Ascending aorta (tissue), 2 donors: ENCODE results near the gene BRMS1. TPM values are rescaled to one million over a fixed set of nuclear protein-coding genes. Genes with fewer than 3 reads are reported as not detected.

Experiments used
- DNase-seq, 2 donors: peaks; one replicate each; pipeline ENCODE4 v3.0.0-alpha.2; 2019; ENCODE audit warnings: low spot score in 2 of 2
- H3K27ac ChIP-seq, 2 donors: fragments of 200-600 bp; sonication (generic); one replicate each; pipeline ENCODE4 v1.5.1; 2016 to 2017; ENCODE audit warnings: mild to moderate bottlenecking in 1 of 2
- H3K27me3 ChIP-seq: fragments of 200-600 bp; sonication (generic); one replicate; pipeline ENCODE4 v1.5.1; 2017
- H3K36me3 ChIP-seq, 2 donors: fragments of 200-600 bp; sonication (generic); one replicate each; pipeline ENCODE4 v1.5.1; 2016
- H3K4me1 ChIP-seq, 2 donors: fragments of 200-600 bp; sonication (generic); one replicate each; pipeline ENCODE4 v1.5.1; 2016 to 2017; ENCODE audit warnings: mild to moderate bottlenecking in 1 of 2
- H3K4me3 ChIP-seq, 2 donors: fragments of 200-600 bp; sonication (generic); one replicate each; pipeline ENCODE4 v1.5.1; 2016 to 2017; ENCODE audit warnings: mild to moderate bottlenecking in 1 of 2
- H3K9me3 ChIP-seq, 2 donors: fragments of 200-600 bp; sonication (generic); one replicate each; pipeline ENCODE4 v1.5.1; 2016
- intact Hi-C: fragments of 100-400 bp; cut with DNase I; formaldehyde crosslinking; loops from one replicate; pipeline ENCODE4 v1.15.1; 2023
- total RNA-seq: library from RNA; depleted of rRNA; stranded (reverse); fragments of >200 nt; gene quantifications from one replicate; pipeline ENCODE4 v1.1.0, GENCODE V29; 2016
- TF ChIP-seq, protein P1 (sequence below), 3 experiments: fragments of 200-600 bp in 2 of 3; fragments of 450-650 bp in 1 of 3; sonication (generic) in 2 of 3; IDR thresholded peaks; one replicate each; pipeline ENCODE4 v1.5.1; 2016 to 2019; ENCODE audit warnings: antibody characterized with exemption in 3 of 3, mild to moderate bottlenecking in 1 of 3, moderate library complexity in 1 of 3

Gene BRMS1
- total RNA-seq, 1 donor from 2014 or later = 24.8 TPM

DNA sequence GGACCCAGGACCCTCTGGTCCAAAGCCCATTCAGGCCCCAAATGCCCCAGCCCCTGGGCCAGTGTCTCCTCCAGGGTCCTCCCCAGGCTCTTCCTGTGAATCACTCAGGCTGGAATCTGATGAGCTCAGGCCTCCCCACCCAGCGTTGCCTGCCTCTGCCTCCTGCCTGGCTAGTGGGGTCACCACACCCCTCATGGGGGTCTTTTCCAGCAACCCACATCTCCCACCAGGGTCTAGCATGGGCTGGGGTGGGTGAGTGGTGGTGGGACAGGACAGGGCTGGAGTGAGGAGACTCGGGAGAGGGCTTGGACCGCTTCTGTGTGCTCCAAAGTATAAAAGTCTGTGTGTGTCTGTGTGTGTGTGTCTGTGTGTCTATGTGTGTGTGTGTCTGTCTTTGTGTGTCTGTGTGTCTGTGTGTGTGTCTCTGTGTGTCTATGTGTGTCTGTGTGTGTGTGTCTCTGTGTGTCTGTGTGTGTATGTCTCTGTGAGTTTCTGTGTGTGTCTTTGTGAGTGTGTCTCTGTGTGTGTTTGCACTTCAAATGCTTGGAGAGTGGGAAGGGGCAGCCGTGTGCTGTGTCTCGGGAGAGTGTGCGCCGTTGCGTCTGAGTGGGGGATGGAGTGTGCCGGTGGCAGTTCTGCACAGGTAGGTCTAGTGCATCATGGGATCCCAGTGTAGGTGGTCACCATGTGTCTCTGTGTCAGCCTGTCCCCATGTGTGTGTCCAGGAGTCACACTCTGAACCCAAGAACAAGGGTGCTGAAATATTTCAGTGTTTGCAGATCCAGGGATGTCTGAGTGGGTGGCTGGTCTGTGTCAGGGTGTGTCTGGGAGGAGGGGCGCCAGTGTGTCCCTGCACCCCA lies 17.5 kb downstream of the BRMS1 start:
- TF ChIP-seq, protein P1, sequence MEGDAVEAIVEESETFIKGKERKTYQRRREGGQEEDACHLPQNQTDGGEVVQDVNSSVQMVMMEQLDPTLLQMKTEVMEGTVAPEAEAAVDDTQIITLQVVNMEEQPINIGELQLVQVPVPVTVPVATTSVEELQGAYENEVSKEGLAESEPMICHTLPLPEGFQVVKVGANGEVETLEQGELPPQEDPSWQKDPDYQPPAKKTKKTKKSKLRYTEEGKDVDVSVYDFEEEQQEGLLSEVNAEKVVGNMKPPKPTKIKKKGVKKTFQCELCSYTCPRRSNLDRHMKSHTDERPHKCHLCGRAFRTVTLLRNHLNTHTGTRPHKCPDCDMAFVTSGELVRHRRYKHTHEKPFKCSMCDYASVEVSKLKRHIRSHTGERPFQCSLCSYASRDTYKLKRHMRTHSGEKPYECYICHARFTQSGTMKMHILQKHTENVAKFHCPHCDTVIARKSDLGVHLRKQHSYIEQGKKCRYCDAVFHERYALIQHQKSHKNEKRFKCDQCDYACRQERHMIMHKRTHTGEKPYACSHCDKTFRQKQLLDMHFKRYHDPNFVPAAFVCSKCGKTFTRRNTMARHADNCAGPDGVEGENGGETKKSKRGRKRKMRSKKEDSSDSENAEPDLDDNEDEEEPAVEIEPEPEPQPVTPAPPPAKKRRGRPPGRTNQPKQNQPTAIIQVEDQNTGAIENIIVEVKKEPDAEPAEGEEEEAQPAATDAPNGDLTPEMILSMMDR (IDR thresholded peaks at IDR 0.05) = no peak
- DNase-seq = no peak
- peak overlapping the region; percentile 49 to 54 for H3K27ac ChIP-seq
- H3K9me3 ChIP-seq = no peaks in the 10 kb centered on the region
- peaks cover 3 to 16% of the 10 kb centered on the region in 2 donors for H3K4me1 ChIP-seq
- H3K27me3 ChIP-seq = no peaks in the 10 kb centered on the region
- intact Hi-C loops = loop anchor here (1.0 kb wide), 1 partner anchor 15 kb away; no protein-coding TSS in a partner anchor
- H3K4me3 ChIP-seq = no peak overlapping the region
- peaks cover 0 to 4% of the 10 kb centered on the region in 2 donors for H3K36me3 ChIP-seq

DNA sequence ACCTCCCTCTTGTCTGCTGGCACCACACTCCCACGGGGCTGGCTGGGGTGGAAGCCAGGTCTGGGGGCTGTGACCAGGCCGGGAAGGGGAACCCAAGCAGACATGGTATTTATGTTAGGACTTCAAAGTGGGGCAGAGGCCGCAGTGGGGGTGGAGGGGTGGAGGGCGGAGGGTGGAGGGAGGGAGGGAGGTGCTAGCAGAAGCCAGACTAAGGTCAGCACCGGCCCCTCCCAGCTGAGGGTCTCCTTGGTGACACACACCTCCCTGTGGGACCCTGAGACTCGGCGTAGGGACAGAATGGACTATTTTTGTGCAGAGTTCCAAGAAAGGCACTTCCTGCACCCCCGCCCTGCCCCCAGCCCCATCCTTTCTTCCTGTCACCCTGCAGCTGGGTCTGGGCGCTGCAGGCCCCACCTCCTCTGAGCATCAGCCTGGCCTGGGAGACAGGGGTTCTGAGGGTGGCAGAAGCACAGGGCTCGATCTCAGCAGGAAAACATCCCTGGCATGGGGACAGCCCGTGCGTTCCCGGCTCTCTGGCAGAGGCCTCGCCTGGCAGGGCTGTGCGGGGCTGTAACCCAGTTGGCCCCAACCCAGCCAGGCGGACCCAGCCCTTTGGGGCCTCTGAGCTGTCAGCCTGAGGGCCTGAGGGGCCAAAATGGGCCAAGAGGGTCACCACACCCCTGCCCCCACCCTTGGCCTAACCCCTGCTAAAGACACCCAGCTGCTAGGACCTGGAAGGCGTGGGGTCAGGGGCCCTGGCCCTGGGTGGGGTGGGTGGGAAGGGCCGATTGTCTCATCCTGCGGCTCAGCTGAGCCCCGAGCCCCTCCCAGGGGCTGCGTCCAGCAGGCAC lies 18.4 kb downstream of the BRMS1 start:
- no peaks in the 10 kb centered on the region for H3K27me3 ChIP-seq
- intact Hi-C loops = no loop called here
- no peaks in the 10 kb centered on the region for H3K9me3 ChIP-seq
- H3K36me3 ChIP-seq = no peaks in the 10 kb centered on the region
- no peak for DNase-seq
- peaks cover 3 to 16% of the 10 kb centered on the region in 2 donors for H3K4me1 ChIP-seq
- H3K4me3 ChIP-seq = no peak overlapping the region
- H3K27ac ChIP-seq = peak overlapping the region; percentile 51 to 54
- TF ChIP-seq, protein P1 (IDR thresholded peaks at IDR 0.05) = no peak

- no peaks in the 10 kb centered on the region for H3K9me3 ChIP-seq
- peaks cover 3 to 16% of the 10 kb centered on the region in 2 donors for H3K4me1 ChIP-seq
- no peak for DNase-seq
- TF ChIP-seq, protein P1 (IDR thresholded peaks at IDR 0.05) = no peak
- H3K36me3 ChIP-seq = no peaks in the 10 kb centered on the region
- intact Hi-C loops = no loop called here
- H3K4me3 ChIP-seq = no peak overlapping the region
- H3K27me3 ChIP-seq = no peaks in the 10 kb centered on the region
- peak overlapping the region in 1 of 2 donors; percentile 51 for H3K27ac ChIP-seq
Measured at GRCh38 chr11:66325263-66325671, 19.6 kb downstream of the BRMS1 start.

GRCh38 chr11:66324664-66325063 lies 20.2 kb downstream of the BRMS1 start:
- intact Hi-C loops = no loop called here
- Histone ChIP-seq H3K4me3 (no peak overlapping the region), H3K4me1 (peaks cover 3 to 16% of the 10 kb centered on the region in 2 donors), H3K9me3 (no peaks in the 10 kb centered on the region), H3K27ac (no peak overlapping the region), H3K36me3 (no peaks in the 10 kb centered on the region), H3K27me3 (no peaks in the 10 kb centered on the region)
- no peak for DNase-seq
- TF ChIP-seq, protein P1 (IDR thresholded peaks at IDR 0.05) = no peak

DNA sequence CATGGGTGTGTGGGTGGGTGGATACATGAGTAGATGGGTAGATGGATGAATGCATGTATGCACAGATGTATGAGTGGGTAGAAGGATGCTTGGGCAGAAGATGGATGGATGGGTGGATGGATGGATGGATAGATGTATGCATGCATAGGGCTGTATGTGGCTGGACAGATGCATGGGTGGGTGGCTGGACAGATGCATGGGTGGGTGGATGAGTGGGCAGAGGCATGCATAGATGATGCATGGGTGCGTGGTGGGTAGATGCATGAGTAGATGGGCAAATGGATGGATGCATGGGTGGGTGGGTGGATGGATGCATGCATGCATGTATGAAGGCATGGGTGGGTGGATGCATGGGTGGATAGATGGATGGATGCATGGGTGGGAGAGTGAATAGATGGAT lies 21.2 kb downstream of the BRMS1 start:
- no peak for DNase-seq
- peaks cover 3 to 13% of the 10 kb centered on the region in 2 donors for H3K4me1 ChIP-seq
- no peaks in the 10 kb centered on the region for H3K27me3 ChIP-seq
- TF ChIP-seq, protein P1 (IDR thresholded peaks at IDR 0.05) = no peak
- H3K36me3 ChIP-seq = no peaks in the 10 kb centered on the region
- intact Hi-C loops = no loop called here
- no peak overlapping the region for H3K4me3 ChIP-seq
- no peak overlapping the region for H3K27ac ChIP-seq
- H3K9me3 ChIP-seq = no peaks in the 10 kb centered on the region
